Measurements from ENCODE around the gene RASGRP3.

GRCh38 chr2:33535421-33535820 is 59.0 kb downstream of the RASGRP3 start:
- no peak for TF ChIP-seq SNRNP70 (optimal IDR thresholded peaks at IDR 0.05; ENCODE audit: low read depth, low read length)
- no peak for TF ChIP-seq EP300 (IDR thresholded peaks at IDR 0.05; ENCODE audit: low read length)
- TF ChIP-seq RFX5 (IDR thresholded peaks at IDR 0.05; ENCODE audit: low read depth, low read length) = no peak
- TF ChIP-seq ZNF76 (CRISPR knock-in tag; IDR thresholded peaks at IDR 0.05; ENCODE audit: borderline replicate concordance) = no peak
- TF ChIP-seq LCOR (CRISPR knock-in tag; IDR thresholded peaks at IDR 0.05) = no peak
- TF ChIP-seq, protein P1, sequence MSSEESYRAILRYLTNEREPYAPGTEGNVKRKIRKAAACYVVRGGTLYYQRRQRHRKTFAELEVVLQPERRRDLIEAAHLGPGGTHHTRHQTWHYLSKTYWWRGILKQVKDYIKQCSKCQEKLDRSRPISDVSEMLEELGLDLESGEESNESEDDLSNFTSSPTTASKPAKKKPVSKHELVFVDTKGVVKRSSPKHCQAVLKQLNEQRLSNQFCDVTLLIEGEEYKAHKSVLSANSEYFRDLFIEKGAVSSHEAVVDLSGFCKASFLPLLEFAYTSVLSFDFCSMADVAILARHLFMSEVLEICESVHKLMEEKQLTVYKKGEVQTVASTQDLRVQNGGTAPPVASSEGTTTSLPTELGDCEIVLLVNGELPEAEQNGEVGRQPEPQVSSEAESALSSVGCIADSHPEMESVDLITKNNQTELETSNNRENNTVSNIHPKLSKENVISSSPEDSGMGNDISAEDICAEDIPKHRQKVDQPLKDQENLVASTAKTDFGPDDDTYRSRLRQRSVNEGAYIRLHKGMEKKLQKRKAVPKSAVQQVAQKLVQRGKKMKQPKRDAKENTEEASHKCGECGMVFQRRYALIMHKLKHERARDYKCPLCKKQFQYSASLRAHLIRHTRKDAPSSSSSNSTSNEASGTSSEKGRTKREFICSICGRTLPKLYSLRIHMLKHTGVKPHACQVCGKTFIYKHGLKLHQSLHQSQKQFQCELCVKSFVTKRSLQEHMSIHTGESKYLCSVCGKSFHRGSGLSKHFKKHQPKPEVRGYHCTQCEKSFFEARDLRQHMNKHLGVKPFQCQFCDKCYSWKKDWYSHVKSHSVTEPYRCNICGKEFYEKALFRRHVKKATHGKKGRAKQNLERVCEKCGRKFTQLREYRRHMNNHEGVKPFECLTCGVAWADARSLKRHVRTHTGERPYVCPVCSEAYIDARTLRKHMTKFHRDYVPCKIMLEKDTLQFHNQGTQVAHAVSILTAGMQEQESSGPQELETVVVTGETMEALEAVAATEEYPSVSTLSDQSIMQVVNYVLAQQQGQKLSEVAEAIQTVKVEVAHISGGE (CRISPR knock-in tag; IDR thresholded peaks at IDR 0.05) = no peak
- no peak for TF ChIP-seq POLR2A (conservative IDR thresholded peaks at IDR 0.05)
- no peak for TF ChIP-seq EZH2 (IDR thresholded peaks at IDR 0.05; ENCODE audit: borderline replicate concordance, low read depth, low read length)
- no peak for TF ChIP-seq SRSF1 (IDR thresholded peaks at IDR 0.05; ENCODE audit: low read depth, low read length)
- TF ChIP-seq CTCF (IDR thresholded peaks at IDR 0.05 in 2 of 3, conservative IDR thresholded peaks at IDR 0.05 in 1 of 3; ENCODE audit: insufficient read depth in 2 of 3, low read depth in 1 of 3, low read length in 3 of 3) = no peak

Measured in K562 (cell line).